ENCODE measurements around the gene NPAT. TPM values are rescaled to one million over a fixed set of nuclear protein-coding genes. Genes with fewer than 3 reads are reported as not detected.

The NPAT gene
- total and polyA plus RNA-seq, 9 of the 15 experiments (the other 6 are each of a cell fraction or from before 2014, with no cell fraction given): 8.8 to 30.0 (median 22.1) TPM

DNA sequence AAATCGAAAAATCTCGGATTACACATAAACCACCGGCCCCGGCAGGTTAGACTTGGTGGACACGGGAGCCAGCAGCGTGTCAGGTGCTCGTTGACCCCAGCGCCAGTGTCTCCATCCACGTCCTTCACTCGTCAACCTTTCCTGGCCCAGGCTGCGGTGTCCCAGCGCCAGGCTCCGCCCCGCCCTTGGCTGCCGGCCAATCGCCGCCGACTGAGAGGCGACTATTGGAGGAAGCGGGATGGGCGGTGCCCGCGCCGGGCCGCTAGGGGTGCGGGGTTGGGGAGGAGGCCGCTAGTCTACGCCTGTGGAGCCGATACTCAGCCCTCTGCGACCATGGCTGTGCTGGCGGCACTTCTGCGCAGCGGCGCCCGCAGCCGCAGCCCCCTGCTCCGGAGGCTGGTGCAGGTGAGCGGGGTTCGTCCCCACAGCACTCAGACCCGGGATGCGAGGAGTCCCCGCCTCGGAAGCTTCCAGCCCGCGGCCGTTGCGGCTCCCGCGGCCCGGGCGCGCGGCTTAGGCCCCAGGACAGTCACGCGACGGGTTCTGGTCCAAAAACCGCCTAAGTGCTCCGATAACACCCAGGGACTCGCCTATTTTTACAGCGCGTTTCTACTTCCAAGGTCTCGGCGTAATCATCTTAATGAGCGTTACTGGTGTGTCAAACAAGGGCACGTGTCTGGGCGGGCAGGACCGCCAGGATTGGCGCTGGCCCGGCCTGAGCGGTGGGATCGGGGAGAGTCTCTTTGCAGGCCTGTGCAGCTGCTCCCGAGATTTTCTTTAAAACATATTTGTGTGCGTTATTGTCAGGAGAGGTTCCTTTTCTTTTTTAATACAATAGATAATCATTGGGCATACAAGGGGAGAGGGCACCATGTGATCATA lies 100.9 kb downstream of the NPAT start, which contains the start of gene ACAT1:
TSS of gene ACAT1 (plus strand) at position 294 of the 882 bp plus-strand sequence. CDS start at position 334, 40 bp downstream.
- Histone ChIP-seq H3K4me3 (peak within 1 kb of the TSS; percentile 58), H3K36me3 (ENCODE audit: control insufficient read depth, insufficient read depth, low read length) (peaks cover 14% of the 10 kb centered on the region; the same call in 1 of the 3 replicates), H3K9me1 (ENCODE audit: control insufficient read depth, insufficient read depth, low read length) (no peaks in the 10 kb centered on the region), H3K27ac (ENCODE audit: extremely low read depth, low read depth, low read length) (peak within 1 kb of the TSS; percentile 74), H4K20me1 (replicated peaks; ENCODE audit: control insufficient read depth, insufficient read depth, low read length) (0 out of 2 replicates have a peak, but pooled peaks cover 3% of the 10 kb centered on the region), H3K79me2 (ENCODE audit: control insufficient read depth, insufficient read depth, low read length) (peaks cover 45% of the 10 kb centered on the region), H3K4me2 (ENCODE audit: insufficient read depth, low read length) (peak within 1 kb of the TSS; percentile 84), H3K9ac (ENCODE audit: insufficient read depth in 1 of 2, low read depth in 2 of 2, low read length in 2 of 2) (peak within 1 kb of the TSS; percentile 69 to 96), H2AFZ (ENCODE audit: low read depth, low read length) (peak within 1 kb of the TSS; percentile 87), H3K4me1 (replicated peaks in 1 of 2; ENCODE audit: control insufficient read depth in 2 of 2, insufficient read depth in 2 of 2, low read length in 2 of 2) (peaks cover 29 to 30% of the 10 kb centered on the region in 2 experiments; a peak in 4 of 5 replicates), H3K27me3 (ENCODE audit: control insufficient read depth in 2 of 2, insufficient read depth in 2 of 2, low read length in 2 of 2) (no peaks in the 10 kb centered on the region), H3K9me3 (replicated peaks; ENCODE audit: control insufficient read depth, insufficient read depth, low read depth, low read length) (no peaks in the 10 kb centered on the region)
- under 1% methylated on average over 64 of the region's 73 CpGs for WGBS (ENCODE audit: insufficient coverage, low coverage, missing lambda C conversion rate)
- FAIRE-seq (peak; percentile 84), ATAC-seq (peak; percentile 96), DNase-seq (ENCODE audit: extremely low read depth in 1 of 4, low spot score in 3 of 4) (peak; percentile 94 to 98 (median 96))
- CTCF ChIA-PET (ENCODE audit: low intra/inter-chr PET ratio): interaction anchor here (0.6 to 0.9 kb wide), 3 partner anchors 526 to 544 kb away, joined by 3 to 5 read pairs (median 3); no protein-coding TSS in a partner anchor
- POLR2A ChIA-PET: interaction anchor here (0.6 to 1.5 kb wide), 8 partner anchors 9 to 523 kb away, joined by 3 to 5 read pairs (median 3); partner anchors contain the start of gene CUL5
- BruUV-seq (replicated peaks): no TSS peak
- intact Hi-C loops (cut with micrococcal nuclease): loop anchor here (2.0 to 10.0 kb wide), 4 partner anchors 99 to 471 kb away; partner anchors contain the start of genes EXPH5 and POGLUT3
- in situ Hi-C loops (cut with MboI): loop anchor here (5.0 kb wide), 1 partner anchor 521 kb away; no protein-coding TSS in a partner anchor
- TF ChIP-seq ZNF232 (CRISPR knock-in tag; IDR thresholded peaks at IDR 0.05) (peak; percentile 82), SMC3 (conservative IDR thresholded peaks at IDR 0.05; ENCODE audit: insufficient read depth, low read depth, low read length) (no peak), PCBP1 (IDR thresholded peaks at IDR 0.05; ENCODE audit: low read depth, low read length, poor library complexity, severe bottlenecking) (peak; percentile 63), RBFOX2 (IDR thresholded peaks at IDR 0.05; ENCODE audit: low read depth, low read length) (peak; percentile 98), DNMT1 (IDR thresholded peaks at IDR 0.05) (no peak), ZNF445 (CRISPR knock-in tag; IDR thresholded peaks at IDR 0.05; ENCODE audit: low read depth) (no peak), IRF9 (tag; IDR thresholded peaks at IDR 0.05) (no peak), SIN3A (IDR thresholded peaks at IDR 0.05; ENCODE audit: borderline replicate concordance in 2 of 2, control insufficient read depth in 1 of 2, low read depth in 2 of 2, low read length in 2 of 2) (peak; percentile 23 to 48; a peak in 2 of 4 replicates), PTRF (tag; IDR thresholded peaks at IDR 0.05) (no peak), SMAD1 (IDR thresholded peaks at IDR 0.05; ENCODE audit: low read depth, low read length, partially characterized antibody) (peak; percentile 59)
- TF ChIP-seq, protein P1, sequence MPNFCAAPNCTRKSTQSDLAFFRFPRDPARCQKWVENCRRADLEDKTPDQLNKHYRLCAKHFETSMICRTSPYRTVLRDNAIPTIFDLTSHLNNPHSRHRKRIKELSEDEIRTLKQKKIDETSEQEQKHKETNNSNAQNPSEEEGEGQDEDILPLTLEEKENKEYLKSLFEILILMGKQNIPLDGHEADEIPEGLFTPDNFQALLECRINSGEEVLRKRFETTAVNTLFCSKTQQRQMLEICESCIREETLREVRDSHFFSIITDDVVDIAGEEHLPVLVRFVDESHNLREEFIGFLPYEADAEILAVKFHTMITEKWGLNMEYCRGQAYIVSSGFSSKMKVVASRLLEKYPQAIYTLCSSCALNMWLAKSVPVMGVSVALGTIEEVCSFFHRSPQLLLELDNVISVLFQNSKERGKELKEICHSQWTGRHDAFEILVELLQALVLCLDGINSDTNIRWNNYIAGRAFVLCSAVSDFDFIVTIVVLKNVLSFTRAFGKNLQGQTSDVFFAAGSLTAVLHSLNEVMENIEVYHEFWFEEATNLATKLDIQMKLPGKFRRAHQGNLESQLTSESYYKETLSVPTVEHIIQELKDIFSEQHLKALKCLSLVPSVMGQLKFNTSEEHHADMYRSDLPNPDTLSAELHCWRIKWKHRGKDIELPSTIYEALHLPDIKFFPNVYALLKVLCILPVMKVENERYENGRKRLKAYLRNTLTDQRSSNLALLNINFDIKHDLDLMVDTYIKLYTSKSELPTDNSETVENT (CRISPR knock-in tag; IDR thresholded peaks at IDR 0.05): peak; percentile 62; the same call in 1 of the 2 replicates

Measured in K562 (cell line).